ENCODE data around the gene NCK1.

DNA sequence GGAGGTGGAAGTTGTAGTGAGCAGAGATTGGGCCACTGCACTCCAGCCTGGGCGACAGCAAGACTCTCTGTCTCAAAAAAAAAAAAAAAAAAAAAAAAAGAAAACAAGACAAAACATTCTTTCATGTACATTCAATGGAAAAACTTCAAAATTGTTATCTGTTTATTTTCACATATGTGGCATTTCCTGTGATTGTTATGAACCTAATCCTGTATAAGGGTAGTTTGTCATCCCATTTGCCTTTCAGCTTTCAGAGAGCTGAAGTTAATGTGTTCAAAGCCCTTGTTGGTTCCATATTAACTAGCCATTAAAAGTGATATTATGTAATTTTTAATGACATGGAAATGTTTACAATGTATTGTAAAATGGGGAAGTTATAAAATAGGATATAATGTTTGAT is 17.3 kb upstream of the NCK1 start:
- TF ChIP-seq, protein P1, sequence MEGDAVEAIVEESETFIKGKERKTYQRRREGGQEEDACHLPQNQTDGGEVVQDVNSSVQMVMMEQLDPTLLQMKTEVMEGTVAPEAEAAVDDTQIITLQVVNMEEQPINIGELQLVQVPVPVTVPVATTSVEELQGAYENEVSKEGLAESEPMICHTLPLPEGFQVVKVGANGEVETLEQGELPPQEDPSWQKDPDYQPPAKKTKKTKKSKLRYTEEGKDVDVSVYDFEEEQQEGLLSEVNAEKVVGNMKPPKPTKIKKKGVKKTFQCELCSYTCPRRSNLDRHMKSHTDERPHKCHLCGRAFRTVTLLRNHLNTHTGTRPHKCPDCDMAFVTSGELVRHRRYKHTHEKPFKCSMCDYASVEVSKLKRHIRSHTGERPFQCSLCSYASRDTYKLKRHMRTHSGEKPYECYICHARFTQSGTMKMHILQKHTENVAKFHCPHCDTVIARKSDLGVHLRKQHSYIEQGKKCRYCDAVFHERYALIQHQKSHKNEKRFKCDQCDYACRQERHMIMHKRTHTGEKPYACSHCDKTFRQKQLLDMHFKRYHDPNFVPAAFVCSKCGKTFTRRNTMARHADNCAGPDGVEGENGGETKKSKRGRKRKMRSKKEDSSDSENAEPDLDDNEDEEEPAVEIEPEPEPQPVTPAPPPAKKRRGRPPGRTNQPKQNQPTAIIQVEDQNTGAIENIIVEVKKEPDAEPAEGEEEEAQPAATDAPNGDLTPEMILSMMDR (IDR thresholded peaks at IDR 0.05; ENCODE audit: low read depth, low read length, poor library complexity, severe bottlenecking) = no peak
- TF ChIP-seq EZH2phosphoT487 (IDR thresholded peaks at IDR 0.05; ENCODE audit: borderline replicate concordance, low read length) = no peak
